NB4 (cell line): ENCODE data around the gene ELF1.
"Not testable (repeated sequence)": the region's sequence is repeated elsewhere in the genome, so short reads cannot be mapped to it uniquely, and the experiment has no call there.

Source experiments
- CTCF ChIP-seq: IDR thresholded peaks from one replicate; pipeline ENCODE4 v1.5.1; 2012; ENCODE audit warnings: low read depth, low read length
- MAX ChIP-seq: IDR thresholded peaks from 2 replicates; pipeline ENCODE4 v1.6.1; 2011; ENCODE audit warnings: low read depth, low read length
- MYC ChIP-seq: IDR thresholded peaks from 2 replicates; pipeline ENCODE4 v1.6.1; 2011; ENCODE audit warnings: low read depth, low read length
- POLR2A ChIP-seq: IDR thresholded peaks from 2 replicates; pipeline ENCODE4 v1.6.1; 2011; ENCODE audit warnings: mild to moderate bottlenecking; ENCODE audit not compliant: insufficient read length; ENCODE audit errors: extremely low read depth

DNA sequence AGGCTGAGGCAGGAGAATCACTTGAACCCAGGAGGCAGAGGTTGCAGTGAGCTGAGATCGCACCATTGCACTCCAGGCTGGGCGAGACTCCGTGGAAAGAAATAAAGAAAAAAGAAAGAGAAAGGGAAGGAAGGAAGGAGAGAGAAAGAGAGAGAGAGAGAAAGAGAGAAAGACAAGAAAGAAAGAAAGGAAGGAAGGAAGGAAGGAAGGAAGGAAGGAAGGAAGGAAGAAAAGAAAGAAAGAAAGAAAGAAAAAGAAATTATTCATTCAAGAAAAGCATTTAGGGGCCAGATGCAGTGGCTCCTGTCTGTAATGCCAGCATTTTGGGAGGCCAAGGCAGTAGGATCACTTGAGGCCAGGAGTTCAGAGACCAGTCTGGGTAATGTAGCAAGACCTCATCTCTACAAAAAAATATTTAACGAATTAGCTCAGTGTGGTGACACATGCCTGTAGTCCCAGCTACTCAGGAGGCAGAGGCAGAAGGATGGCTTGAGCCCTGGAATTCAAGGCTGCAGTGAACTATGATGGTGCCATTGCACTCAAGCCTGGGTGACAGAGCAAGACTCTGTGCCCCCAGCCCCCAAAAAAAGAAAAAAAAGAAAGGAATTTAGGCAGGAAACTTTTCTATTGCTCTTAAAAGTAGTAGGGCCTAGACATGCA lies 109.4 kb downstream of the ELF1 start:
- not testable (repeated sequence) for TF ChIP-seq CTCF, POLR2A, MAX, MYC
